HG03469 (cell line): ENCODE results near the gene FOXS1.

Experiments used
- ATAC-seq: cut with Tn5 transposase; IDR thresholded peaks from one replicate; pipeline ENCODE4 v1.9.1; 2021; ENCODE audit warnings: mild to moderate bottlenecking, moderate library complexity, moderate number of reproducible peaks; ENCODE audit not compliant: unreplicated experiment

The FOXS1 gene

DNA sequence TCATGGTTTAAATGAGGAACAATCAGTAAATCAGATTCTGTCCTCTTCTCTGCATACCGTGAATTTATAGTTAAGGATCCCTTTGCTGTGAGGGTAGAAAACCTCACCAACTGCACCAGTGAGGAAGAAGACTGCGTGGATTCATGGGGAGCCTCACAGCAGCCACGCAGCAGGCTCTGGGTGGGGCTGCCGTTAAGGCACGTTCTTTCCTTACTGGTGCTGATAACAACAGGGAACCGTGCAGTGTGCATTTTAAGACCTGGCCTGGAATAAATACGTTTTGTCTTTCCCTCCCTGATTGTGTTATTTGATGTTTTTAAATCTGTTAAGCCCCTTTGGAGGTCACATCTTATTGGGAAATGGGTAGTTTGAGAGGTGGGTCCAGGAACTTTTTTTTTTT, 43.9 kb downstream of the FOXS1 start:
- ATAC-seq: no peak

GRCh38 chr20:31797364-31797763, 48.0 kb downstream of the FOXS1 start:
- no peak for ATAC-seq
